Endothelial cell of umbilical vein (primary cell): ENCODE data around the gene BCAR3. TPM values are rescaled to one million over a fixed set of nuclear protein-coding genes. Genes with fewer than 3 reads are reported as not detected.

ENCODE experiments used
- BruUV-seq: library from RNA; stranded (reverse); fragments of 400-500 nt; replicated peaks from 2 replicates; lab custom pipeline; 2021; lab: Mats Ljungman, UMichigan
- CTCF ChIA-PET: fragments of 300-600, 350-600 bp; sonication (Branson Sonifier 250); formaldehyde crosslinking; loops from one replicate; lab custom pipeline; 2021; ENCODE audit warnings: antibody characterized with exemption, inconsistent platforms; lab: Charles Lee
- POLR2A ChIA-PET: fragments of 300-600, 350-600 bp; sonication (Branson Sonifier 250); formaldehyde crosslinking; loops from one replicate; lab custom pipeline; 2021; ENCODE audit warnings: antibody characterized with exemption, inconsistent platforms; lab: Charles Lee
- DNase-seq: peaks from one replicate; pipeline ENCODE4 v3.0.0-alpha.2; 2011; ENCODE audit warnings: low read depth, low spot score
- FAIRE-seq: peaks from 2 replicates; lab custom pipeline; 2011; peaks lifted over from hg19 to GRCh38; lab: Jason Lieb, UNC
- H2AFZ ChIP-seq: 2 replicates; pipeline ENCODE4 v1.6.0; 2012; ENCODE audit warnings: low read depth, low read length, control low read depth, inconsistent platforms
- H3K27ac ChIP-seq: 2 replicates; pipeline ENCODE4 v1.5.1; 2011; ENCODE audit warnings: low read depth, mild to moderate bottlenecking, control low read depth, low read length, moderate library complexity; ENCODE audit not compliant: insufficient read depth
- H3K27me3 ChIP-seq, 2 experiments: 2 replicates each; pipeline versions ENCODE4 v1.6.0 to v1.6.1; 2011; ENCODE audit warnings: low read length in 2 of 2, mixed read lengths in 1 of 2; ENCODE audit not compliant: control insufficient read depth in 2 of 2, insufficient read depth in 2 of 2
- H3K36me3 ChIP-seq, 2 experiments: 2 replicates in 1 of 2; 3 replicates in 1 of 2; pipeline ENCODE4 v1.5.1; 2011; ENCODE audit warnings: low read length in 2 of 2, mild to moderate bottlenecking in 1 of 2, moderate library complexity in 1 of 2; ENCODE audit not compliant: control insufficient read depth in 2 of 2, insufficient read depth in 2 of 2; ENCODE audit errors: extremely low read depth in 1 of 2
- H3K4me1 ChIP-seq: 3 replicates; pipeline ENCODE4 v1.5.1; 2011; ENCODE audit warnings: mild to moderate bottlenecking, low read length; ENCODE audit not compliant: control insufficient read depth, insufficient read depth; ENCODE audit errors: extremely low read depth
- H3K4me2 ChIP-seq: 2 replicates; pipeline ENCODE4 v1.6.1; 2011; ENCODE audit warnings: low read length, control low read depth, mixed read lengths; ENCODE audit not compliant: insufficient read depth
- H3K4me3 ChIP-seq, 3 experiments: fragments of 200-600 bp in 1 of 3; sonication (generic), shearing (Covaris generic) in 1 of 3; replicated peaks in 1 of 3; 2 replicates each; pipeline ENCODE4 v1.5.1; 2011 to 2016; ENCODE audit warnings: control low read depth in 3 of 3, low read length in 3 of 3, mild to moderate bottlenecking in 2 of 3, inconsistent platforms in 1 of 3, low read depth in 1 of 3, moderate library complexity in 1 of 3; ENCODE audit not compliant: insufficient read depth in 1 of 3
- H3K79me2 ChIP-seq: 2 replicates; pipeline ENCODE4 v1.6.0; 2012; ENCODE audit warnings: low read length, inconsistent platforms; ENCODE audit not compliant: control insufficient read depth, insufficient read depth
- H3K9ac ChIP-seq: replicated peaks from 2 replicates; pipeline ENCODE3; 2011; ENCODE audit warnings: low read length, control low read depth; ENCODE audit not compliant: insufficient read depth; ENCODE audit errors: extremely low read depth
- H3K9me1 ChIP-seq: replicated peaks from 3 replicates; pipeline ENCODE4 v1.6.0; 2011; ENCODE audit warnings: mild to moderate bottlenecking, low read length; ENCODE audit not compliant: control insufficient read depth, insufficient read depth; ENCODE audit errors: extremely low read depth
- H3K9me3 ChIP-seq: replicated peaks from 2 replicates; pipeline ENCODE4 v1.5.1; 2012; ENCODE audit warnings: low read length, inconsistent platforms; ENCODE audit not compliant: control insufficient read depth, insufficient read depth
- H4K20me1 ChIP-seq: replicated peaks from 2 replicates; pipeline ENCODE3; 2011; ENCODE audit warnings: mild to moderate bottlenecking, low read length; ENCODE audit not compliant: control insufficient read depth, insufficient read depth; ENCODE audit errors: extremely low read depth
- EZH2 ChIP-seq: IDR thresholded peaks from 2 replicates; pipeline ENCODE4 v1.6.1; 2012; ENCODE audit warnings: borderline replicate concordance, low read depth, mild to moderate bottlenecking, moderate library complexity, low read length, inconsistent platforms; ENCODE audit not compliant: severe bottlenecking
- FOS ChIP-seq: IDR thresholded peaks from 2 replicates; pipeline ENCODE4 v1.6.1; 2011; ENCODE audit warnings: mild to moderate bottlenecking, low read length, moderate library complexity, borderline replicate concordance; ENCODE audit not compliant: insufficient read depth
- GATA2 ChIP-seq: IDR thresholded peaks from 2 replicates; pipeline ENCODE4 v1.7.0; 2011; ENCODE audit warnings: low read depth, mild to moderate bottlenecking, moderate library complexity, mixed read lengths, low read length; ENCODE audit not compliant: insufficient read length, insufficient read depth
- JUN ChIP-seq: IDR thresholded peaks from 2 replicates; pipeline ENCODE4 v1.6.1; 2011; ENCODE audit warnings: borderline replicate concordance, low read depth; ENCODE audit not compliant: insufficient read length, insufficient read depth
- MAX ChIP-seq: IDR thresholded peaks from 2 replicates; pipeline ENCODE4 v1.6.1; 2011; ENCODE audit not compliant: insufficient read depth, insufficient read length
- MYC ChIP-seq: IDR thresholded peaks from one replicate; pipeline ENCODE4 v1.6.1; 2011; ENCODE audit warnings: mild to moderate bottlenecking, low read depth, low read length
- POLR2A ChIP-seq: IDR thresholded peaks from 2 replicates; pipeline ENCODE4 v1.6.1; 2012; ENCODE audit warnings: low read depth, mild to moderate bottlenecking, control low read depth, low read length
- POLR2AphosphoS5 ChIP-seq: IDR thresholded peaks from 2 replicates; pipeline ENCODE4 v1.6.1; 2012; ENCODE audit warnings: low read depth, mild to moderate bottlenecking, control low read depth, low read length, moderate library complexity; ENCODE audit not compliant: insufficient read depth
- dilution Hi-C: fragments of 300-500 bp; cut with MboI; formaldehyde crosslinking; loops from one replicate; pipeline ENCODE4 v1.15.0; 2019; ENCODE audit warnings: low sequenced_read_pairs; ENCODE audit not compliant: extremely low pct_ligation_motif_present
- intact Hi-C: fragments of 100-400 bp; cut with micrococcal nuclease; formaldehyde crosslinking; loops from one replicate; pipeline ENCODE4 v1.10.0; 2022
- polyA plus RNA-seq, 4 experiments: library from polyadenylated mRNA; depleted of rRNA in 3 of 4; stranded (reverse) in 3 of 4; unstranded in 1 of 4; fragments of >200 nt; gene quantifications; 2 replicates each; pipeline versions ENCODE4 v1.2.1 to v1.2.3, GENCODE V29; 2011 to 2012; ENCODE audit warnings: missing spikeins in 1 of 4
- total RNA-seq: library from RNA; stranded (reverse); gene quantifications from 2 replicates; pipeline ENCODE4 v1.2.3, GENCODE V29; 2021
- TF ChIP-seq, protein P1 (sequence below), 2 donors: IDR thresholded peaks; 1 replicate in 1 of 2; 2 replicates in 1 of 2; pipeline ENCODE4 v1.5.1; 2011; ENCODE audit warnings: low read length in 2 of 2, mild to moderate bottlenecking in 2 of 2, moderate library complexity in 2 of 2, control low read depth in 1 of 2, inconsistent platforms in 1 of 2, low read depth in 1 of 2; ENCODE audit not compliant: insufficient read depth in 1 of 2; ENCODE audit errors: extremely low read depth in 1 of 2

The BCAR3 gene
- total and polyA plus RNA-seq, 2 donors (not counting 3 experiments of a cell fraction or from before 2014, with no cell fraction given), result 17.5 to 32.9 TPM

DNA sequence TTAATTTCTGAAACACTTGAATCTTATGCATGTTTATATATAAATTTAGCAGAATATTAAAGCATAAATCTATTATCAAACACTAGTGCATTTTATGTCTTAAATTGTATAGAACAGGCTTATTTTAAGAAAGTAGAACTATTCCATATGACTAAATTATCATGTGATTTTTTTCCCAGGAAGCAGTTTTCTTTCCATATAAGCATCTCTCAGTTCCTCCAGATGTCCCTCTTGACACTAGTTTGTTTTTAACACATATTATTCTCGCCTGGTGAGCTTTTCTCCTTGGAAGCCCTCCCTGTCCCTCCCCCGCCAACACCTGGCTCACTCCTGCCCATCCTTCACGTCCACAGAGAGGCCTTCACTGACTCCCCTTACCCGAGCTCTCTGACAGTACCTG lies 48.3 kb upstream of the BCAR3 start:
- no peaks in the 10 kb centered on the region for H3K9me3 ChIP-seq
- H3K4me3 ChIP-seq, result no peak overlapping the region
- no peaks in the 10 kb centered on the region for H4K20me1 ChIP-seq
- FAIRE-seq (no peak), DNase-seq (no peak)
- ChIA-PET POLR2A (no interaction called here), CTCF (no interaction called here)
- BruUV-seq, result no TSS peak
- no peaks in the 10 kb centered on the region for H3K36me3 ChIP-seq
- no peaks in the 10 kb centered on the region for H3K27me3 ChIP-seq
- TF ChIP-seq MAX, result no peak
- no peak for TF ChIP-seq MYC
- TF ChIP-seq POLR2A, result no peak
- TF ChIP-seq EZH2, result no peak
- no peak for TF ChIP-seq GATA2
- no peaks in the 10 kb centered on the region for H3K9me1 ChIP-seq
- H3K27ac ChIP-seq, result no peak overlapping the region
- no peak overlapping the region for H2AFZ ChIP-seq
- H3K4me1 ChIP-seq, result no peaks in the 10 kb centered on the region
- intact Hi-C loops, result no loop called here
- dilution Hi-C loops, result no loop called here
- H3K79me2 ChIP-seq, result no peaks in the 10 kb centered on the region
- no peak overlapping the region for H3K4me2 ChIP-seq
- no peak overlapping the region for H3K9ac ChIP-seq

DNA sequence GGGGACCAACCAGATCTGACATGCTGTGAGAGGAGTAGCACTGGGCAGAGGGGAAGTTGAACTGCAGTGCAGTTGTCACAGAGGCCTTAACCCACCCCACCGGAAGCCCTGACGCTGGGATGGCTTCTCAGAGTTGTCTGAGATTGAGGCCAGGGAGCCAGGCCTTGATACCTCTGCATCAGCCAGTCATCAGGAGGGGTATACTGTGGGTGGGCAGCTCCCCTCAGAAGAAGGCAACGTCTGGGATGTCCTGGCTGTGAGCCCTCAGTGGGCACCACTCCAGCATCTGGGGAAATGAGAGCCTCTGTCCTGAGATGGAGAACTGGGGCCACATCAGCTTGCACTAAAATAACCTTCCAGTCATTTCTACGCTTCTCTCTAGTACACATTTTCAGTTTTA lies 47.9 kb upstream of the BCAR3 start:
- ChIA-PET CTCF (no interaction called here), POLR2A (no interaction called here)
- BruUV-seq, result no TSS peak
- no peaks in the 10 kb centered on the region for H3K4me1 ChIP-seq
- TF ChIP-seq POLR2AphosphoS5 (no peak), MYC (no peak), MAX (no peak), FOS (no peak), JUN (no peak), GATA2 (no peak), EZH2 (no peak), POLR2A (no peak)
- TF ChIP-seq, protein P1, sequence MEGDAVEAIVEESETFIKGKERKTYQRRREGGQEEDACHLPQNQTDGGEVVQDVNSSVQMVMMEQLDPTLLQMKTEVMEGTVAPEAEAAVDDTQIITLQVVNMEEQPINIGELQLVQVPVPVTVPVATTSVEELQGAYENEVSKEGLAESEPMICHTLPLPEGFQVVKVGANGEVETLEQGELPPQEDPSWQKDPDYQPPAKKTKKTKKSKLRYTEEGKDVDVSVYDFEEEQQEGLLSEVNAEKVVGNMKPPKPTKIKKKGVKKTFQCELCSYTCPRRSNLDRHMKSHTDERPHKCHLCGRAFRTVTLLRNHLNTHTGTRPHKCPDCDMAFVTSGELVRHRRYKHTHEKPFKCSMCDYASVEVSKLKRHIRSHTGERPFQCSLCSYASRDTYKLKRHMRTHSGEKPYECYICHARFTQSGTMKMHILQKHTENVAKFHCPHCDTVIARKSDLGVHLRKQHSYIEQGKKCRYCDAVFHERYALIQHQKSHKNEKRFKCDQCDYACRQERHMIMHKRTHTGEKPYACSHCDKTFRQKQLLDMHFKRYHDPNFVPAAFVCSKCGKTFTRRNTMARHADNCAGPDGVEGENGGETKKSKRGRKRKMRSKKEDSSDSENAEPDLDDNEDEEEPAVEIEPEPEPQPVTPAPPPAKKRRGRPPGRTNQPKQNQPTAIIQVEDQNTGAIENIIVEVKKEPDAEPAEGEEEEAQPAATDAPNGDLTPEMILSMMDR (IDR thresholded peaks at IDR 0.05; ENCODE audit: extremely low read depth in 1 of 2, insufficient read depth in 1 of 2, low read depth in 1 of 2, low read length in 2 of 2), result no peak
- H3K4me2 ChIP-seq, result no peak overlapping the region
- H3K36me3 ChIP-seq, result no peaks in the 10 kb centered on the region
- H3K4me3 ChIP-seq, result no peak overlapping the region
- no peaks in the 10 kb centered on the region for H4K20me1 ChIP-seq
- no peak overlapping the region for H3K9ac ChIP-seq
- no peaks in the 10 kb centered on the region for H3K9me3 ChIP-seq
- intact Hi-C loops (no loop called here), dilution Hi-C loops (no loop called here)
- no peak overlapping the region for H2AFZ ChIP-seq
- H3K9me1 ChIP-seq, result no peaks in the 10 kb centered on the region
- no peaks in the 10 kb centered on the region for H3K79me2 ChIP-seq
- FAIRE-seq (no peak), DNase-seq (no peak)
- no peaks in the 10 kb centered on the region for H3K27me3 ChIP-seq
- H3K27ac ChIP-seq, result no peak overlapping the region
